Mucosa of descending colon (tissue), 3 donors: ENCODE results near the gene VPS54. TPM values are rescaled to one million over a fixed set of nuclear protein-coding genes. Genes with fewer than 3 reads are reported as not detected.

ENCODE experiments used
- ATAC-seq: fragments of 200-7000 bp; cut with Tn5 transposase; one replicate; pipeline ENCODE4 v1.9.1; 2020; ENCODE audit warnings: mild to moderate bottlenecking, moderate library complexity
- DNase-seq, 3 donors: peaks; one replicate each; pipeline ENCODE4 v3.0.0-alpha.2; 2020
- H3K36me3 ChIP-seq: fragments of 200-600 bp; one replicate; pipeline ENCODE4 v1.8.0; 2021; ENCODE audit warnings: low read depth, mild to moderate bottlenecking
- H3K4me1 ChIP-seq: fragments of 200-600 bp; one replicate; pipeline ENCODE4 v1.8.0; 2021; ENCODE audit warnings: low read depth, mild to moderate bottlenecking
- H3K4me3 ChIP-seq: fragments of 200-600 bp; one replicate; pipeline ENCODE4 v1.8.0; 2021; ENCODE audit warnings: mild to moderate bottlenecking
- H3K9me3 ChIP-seq: fragments of 200-600 bp; one replicate; pipeline ENCODE4 v1.8.0; 2021; ENCODE audit warnings: mild to moderate bottlenecking
- intact Hi-C, 2 donors: fragments of 100-400 bp; cut with DNase I in 1 of 2; cut with micrococcal nuclease in 1 of 2; formaldehyde crosslinking; loops; one replicate each; pipeline versions ENCODE4 v1.11.0 to v1.11.1; 2022; cut with DNase I, micrococcal nuclease
- total RNA-seq, 3 donors: library from RNA; stranded (reverse); fragmentation: NEBNext Ultra II Directional in 2 of 3; extraction: Animal tissue kit (Norgen Biotek cat#: 25700) in 2 of 3; gene quantifications; one replicate each; pipeline versions ENCODE4 v1.2.1 to v1.2.4, GENCODE V29; 2021 to 2023
- TF ChIP-seq, protein P1 (sequence below): fragments of 200-600 bp; IDR thresholded peaks from one replicate; pipeline ENCODE4 v1.8.0; 2022; ENCODE audit warnings: antibody characterized with exemption, mild to moderate bottlenecking
- donor health status: DM: no; HTN: no; CAD: no; lungs with moderate emphysema.
- donor health status: DM: no; HTN: no; CAD: no.
- donor health status: DM: no; HTN: yes; CAD: no.

Gene VPS54
- total RNA-seq, 3 donors from 2014 or later = 18.1 to 25.7 (median 21.9) TPM

DNA sequence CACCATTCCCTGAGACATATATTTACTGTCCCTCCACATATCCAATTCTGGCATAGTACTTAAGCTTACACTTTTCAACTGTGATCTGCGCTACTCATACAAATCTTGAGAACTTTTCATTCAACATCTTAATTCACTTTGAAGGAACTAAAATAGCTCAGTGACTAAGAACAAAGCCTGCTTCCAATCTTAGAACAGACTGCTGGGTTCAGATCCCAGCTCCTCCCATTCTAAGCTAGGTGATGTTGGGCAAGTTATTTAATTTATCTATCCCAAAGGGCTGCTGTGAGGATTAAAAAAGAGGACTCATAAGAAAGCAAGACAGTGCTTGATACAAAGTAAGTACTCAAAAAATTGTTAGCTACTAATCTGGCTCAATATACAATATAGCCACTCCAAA lies 119.6 kb downstream of the VPS54 start:
- H3K9me3 ChIP-seq = peaks cover 11% of the 10 kb centered on the region
- no peaks in the 10 kb centered on the region for H3K4me1 ChIP-seq
- no peaks in the 10 kb centered on the region for H3K36me3 ChIP-seq
- intact Hi-C loops = no loop called here
- TF ChIP-seq, protein P1, sequence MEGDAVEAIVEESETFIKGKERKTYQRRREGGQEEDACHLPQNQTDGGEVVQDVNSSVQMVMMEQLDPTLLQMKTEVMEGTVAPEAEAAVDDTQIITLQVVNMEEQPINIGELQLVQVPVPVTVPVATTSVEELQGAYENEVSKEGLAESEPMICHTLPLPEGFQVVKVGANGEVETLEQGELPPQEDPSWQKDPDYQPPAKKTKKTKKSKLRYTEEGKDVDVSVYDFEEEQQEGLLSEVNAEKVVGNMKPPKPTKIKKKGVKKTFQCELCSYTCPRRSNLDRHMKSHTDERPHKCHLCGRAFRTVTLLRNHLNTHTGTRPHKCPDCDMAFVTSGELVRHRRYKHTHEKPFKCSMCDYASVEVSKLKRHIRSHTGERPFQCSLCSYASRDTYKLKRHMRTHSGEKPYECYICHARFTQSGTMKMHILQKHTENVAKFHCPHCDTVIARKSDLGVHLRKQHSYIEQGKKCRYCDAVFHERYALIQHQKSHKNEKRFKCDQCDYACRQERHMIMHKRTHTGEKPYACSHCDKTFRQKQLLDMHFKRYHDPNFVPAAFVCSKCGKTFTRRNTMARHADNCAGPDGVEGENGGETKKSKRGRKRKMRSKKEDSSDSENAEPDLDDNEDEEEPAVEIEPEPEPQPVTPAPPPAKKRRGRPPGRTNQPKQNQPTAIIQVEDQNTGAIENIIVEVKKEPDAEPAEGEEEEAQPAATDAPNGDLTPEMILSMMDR = no peak
- H3K4me3 ChIP-seq = no peak overlapping the region
- DNase-seq = no peak
- no peak for ATAC-seq

DNA sequence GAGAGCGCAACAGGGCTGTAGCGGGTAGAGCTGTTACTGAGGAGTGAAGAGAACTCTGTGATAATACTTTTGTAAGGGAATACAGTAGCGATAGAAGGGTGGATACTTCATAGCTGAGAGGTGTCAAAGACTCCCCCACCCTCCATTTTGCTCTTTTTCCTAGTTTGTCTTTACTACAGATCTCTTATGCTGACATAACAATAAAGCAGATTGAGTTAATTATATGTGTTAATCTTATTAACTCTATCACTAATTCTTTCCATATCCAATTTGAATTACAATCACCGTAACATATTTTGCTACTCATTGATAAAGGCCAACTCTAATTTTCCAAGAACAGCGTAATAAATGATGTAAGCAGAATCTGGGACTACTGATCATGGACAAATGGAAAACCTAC lies 120.4 kb downstream of the VPS54 start:
- no peaks in the 10 kb centered on the region for H3K4me1 ChIP-seq
- ATAC-seq (no peak), DNase-seq (no peak)
- intact Hi-C loops = no loop called here
- H3K9me3 ChIP-seq = peaks cover 11% of the 10 kb centered on the region
- H3K36me3 ChIP-seq = no peaks in the 10 kb centered on the region
- TF ChIP-seq, protein P1 = no peak
- no peak overlapping the region for H3K4me3 ChIP-seq

DNA sequence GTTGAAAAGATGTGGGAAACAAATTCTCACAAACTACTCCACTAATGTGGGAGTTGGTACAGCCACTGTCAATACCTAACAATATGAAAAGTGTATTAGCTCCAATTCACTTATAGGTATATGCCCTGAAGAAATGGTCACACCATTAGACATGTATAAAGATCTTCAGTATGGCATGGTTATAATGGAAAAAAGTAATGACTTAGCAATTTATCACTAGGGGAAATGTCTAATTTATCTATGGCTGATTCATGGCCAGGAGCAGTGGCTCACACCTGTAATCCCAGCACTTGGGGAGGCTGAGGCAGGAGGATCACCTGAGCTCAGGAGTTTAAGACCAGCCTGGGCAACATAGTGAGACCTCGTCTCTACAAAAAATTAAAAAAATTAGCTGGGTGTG lies 125.1 kb downstream of the VPS54 start:
- Histone ChIP-seq H3K9me3 (no peaks in the 10 kb centered on the region), H3K4me1 (no peaks in the 10 kb centered on the region), H3K4me3 (no peak overlapping the region), H3K36me3 (no peaks in the 10 kb centered on the region)
- DNase-seq (no peak), ATAC-seq (no peak)
- intact Hi-C loops = no loop called here
- TF ChIP-seq, protein P1 = no peak

DNA sequence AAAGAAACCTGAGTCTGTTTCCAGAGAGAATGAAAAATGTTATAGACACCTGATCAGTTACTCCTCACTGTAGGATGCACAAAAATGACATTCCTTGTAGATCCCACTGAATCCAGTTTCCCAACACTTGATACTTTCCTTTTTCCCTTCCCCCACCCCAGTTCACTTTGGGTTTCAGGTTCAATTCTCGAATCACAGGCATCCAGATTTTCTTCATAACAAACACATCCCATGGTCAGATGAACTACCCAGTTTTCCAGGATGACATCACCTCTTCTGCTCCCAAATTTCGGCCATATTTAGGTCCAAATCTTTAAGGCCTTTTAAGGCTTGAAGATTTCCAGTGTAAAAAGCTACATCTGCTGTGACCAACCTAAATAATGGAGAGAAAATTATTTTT lies 126.1 kb downstream of the VPS54 start:
- ATAC-seq = no peak
- no peak for DNase-seq
- intact Hi-C loops = no loop called here
- Histone ChIP-seq H3K4me3 (no peak overlapping the region), H3K9me3 (no peaks in the 10 kb centered on the region), H3K4me1 (no peaks in the 10 kb centered on the region), H3K36me3 (no peaks in the 10 kb centered on the region)
- TF ChIP-seq, protein P1 = no peak

DNA sequence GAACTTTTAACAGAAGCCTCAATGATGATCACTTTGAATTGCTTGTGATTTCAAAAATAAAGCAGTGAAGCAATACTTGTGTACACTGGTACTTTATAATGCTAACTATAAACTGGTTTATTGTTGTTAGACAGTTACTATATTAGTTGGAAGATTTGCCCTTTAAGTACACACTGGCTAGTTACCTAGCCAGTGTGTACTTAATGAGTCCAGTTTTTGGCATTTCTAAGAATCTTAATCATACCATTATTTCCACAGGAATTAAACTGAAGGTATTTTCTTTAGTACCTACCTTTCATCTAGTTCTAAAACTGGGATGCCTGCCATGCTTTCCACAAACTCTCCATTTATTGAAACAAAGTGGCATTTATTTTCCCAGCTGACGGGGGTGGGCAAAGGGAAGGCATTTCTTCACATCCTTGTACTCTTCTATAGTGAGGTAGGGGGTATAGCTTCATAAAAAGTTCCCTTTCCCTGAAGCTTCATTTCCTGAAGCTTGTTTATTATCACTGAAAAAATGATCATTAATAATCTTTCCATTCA lies 127.7 kb downstream of the VPS54 start:
- Histone ChIP-seq H3K4me3 (no peak overlapping the region), H3K36me3 (no peaks in the 10 kb centered on the region), H3K4me1 (no peaks in the 10 kb centered on the region), H3K9me3 (no peaks in the 10 kb centered on the region)
- DNase-seq (no peak), ATAC-seq (no peak)
- TF ChIP-seq, protein P1 = no peak
- intact Hi-C loops = no loop called here

DNA sequence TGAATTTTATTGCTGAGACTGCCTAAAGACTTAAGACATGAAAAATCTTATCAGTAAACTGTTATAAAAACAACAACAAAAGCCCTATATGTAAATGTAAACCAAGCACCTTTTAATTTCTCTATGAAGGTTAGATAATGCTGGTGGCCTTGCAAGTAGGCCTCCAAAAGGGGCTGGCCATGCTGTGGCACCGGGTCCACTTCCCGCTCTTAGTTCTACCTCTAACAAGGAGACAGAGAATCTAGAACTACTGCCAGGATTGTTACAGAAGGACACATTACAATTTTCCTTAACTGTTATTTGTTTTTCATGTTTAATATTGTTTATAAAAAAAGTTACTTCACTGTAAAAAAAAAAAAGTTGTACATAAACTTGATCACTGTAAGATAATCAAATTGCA lies 128.6 kb downstream of the VPS54 start:
- no peak for DNase-seq
- no peak for ATAC-seq
- no peaks in the 10 kb centered on the region for H3K36me3 ChIP-seq
- H3K4me3 ChIP-seq = no peak overlapping the region
- H3K4me1 ChIP-seq = no peaks in the 10 kb centered on the region
- no peaks in the 10 kb centered on the region for H3K9me3 ChIP-seq
- intact Hi-C loops = no loop called here
- TF ChIP-seq, protein P1 = no peak
